Measurements from ENCODE around the gene PTH1R.

DNA sequence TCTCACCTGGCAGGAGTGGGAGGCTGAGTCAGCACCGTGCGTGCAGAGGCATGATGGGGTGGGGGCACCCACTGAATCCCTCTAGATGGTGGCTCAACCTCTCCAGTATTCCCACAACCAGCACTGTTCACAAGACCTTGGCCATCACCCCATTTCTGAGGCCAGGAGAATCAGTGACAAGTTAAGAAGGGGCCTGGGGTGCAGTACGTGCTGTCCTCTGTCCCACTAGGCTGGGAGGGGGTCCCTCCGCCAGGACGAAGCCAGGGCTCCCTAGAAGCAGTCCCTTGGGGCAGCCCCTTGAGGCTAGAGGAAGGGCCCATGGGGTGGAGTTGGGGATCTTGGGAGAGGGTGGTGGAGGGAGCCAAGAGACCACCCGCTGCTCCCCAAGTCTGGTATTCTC, 19.1 kb upstream of the PTH1R start:
- no peak for TF ChIP-seq TAF1 (IDR thresholded peaks at IDR 0.05; ENCODE audit: borderline replicate concordance, low read depth, low read length)
- no peak for TF ChIP-seq POLR2A (IDR thresholded peaks at IDR 0.05; ENCODE audit: low read depth, low read length)

Measured in GM12892 (cell line).